Caco-2 (cell line): ENCODE data around the gene SOHLH1. TPM values are rescaled to one million over a fixed set of nuclear protein-coding genes. Genes with fewer than 3 reads are reported as not detected.
"Not testable (repeated sequence)": the region's sequence is repeated elsewhere in the genome, so short reads cannot be mapped to it uniquely, and the experiment has no call there.

Experiments
- BruUV-seq: library from RNA; stranded (reverse); fragments of 400-500 nt; replicated peaks from 2 replicates; lab custom pipeline; 2021; lab: Mats Ljungman, UMichigan
- CTCF ChIA-PET: fragments of 300-600 bp; sonication (Branson Sonifier 250); formaldehyde crosslinking; loops from one replicate; lab custom pipeline; 2022; ENCODE audit warnings: antibody characterized with exemption; lab: Charles Lee
- POLR2A ChIA-PET: fragments of 300-600 bp; sonication (Branson Sonifier 250); formaldehyde crosslinking; loops from one replicate; lab custom pipeline; 2022; ENCODE audit warnings: antibody characterized with exemption; lab: Charles Lee
- DNase-seq, 2 experiments: peaks; one replicate each; pipeline versions ENCODE4 v3.0.0 to v3.0.0-alpha.2; 2020 to 2022
- H3K27me3 ChIP-seq: replicated peaks from 2 replicates; pipeline ENCODE4 v1.6.0; 2011; ENCODE audit warnings: low read length; ENCODE audit not compliant: control insufficient read depth, insufficient read depth
- H3K36me3 ChIP-seq: 2 replicates; pipeline ENCODE4 v1.5.1; 2011; ENCODE audit warnings: low read length; ENCODE audit not compliant: control insufficient read depth, insufficient read depth
- H3K4me1 ChIP-seq: fragments of 250-450 bp; sonication (Bioruptor Pico); 2 replicates; pipeline ENCODE4 v1.5.1; 2020; ENCODE audit warnings: mild to moderate bottlenecking
- H3K4me3 ChIP-seq: 2 replicates; pipeline ENCODE4 v1.5.1; 2011; ENCODE audit warnings: low read depth, mild to moderate bottlenecking, control low read depth, low read length
- H3K9me3 ChIP-seq: fragments of 250-450 bp; sonication (Bioruptor Pico); 2 replicates; pipeline ENCODE4 v1.5.1; 2020; ENCODE audit warnings: mild to moderate bottlenecking, moderate library complexity
- H3K27ac Mint-ChIP-seq: one replicate; pipeline ENCODE4 v1.8.0; 2022; ENCODE audit warnings: mixed read lengths; ENCODE audit not compliant: unreplicated experiment
- H3K27me3 Mint-ChIP-seq: one replicate; pipeline ENCODE4 v1.8.0; 2022; ENCODE audit warnings: mixed read lengths; ENCODE audit not compliant: insufficient read depth, unreplicated experiment
- H3K36me3 Mint-ChIP-seq: one replicate; pipeline ENCODE4 v1.8.0; 2022; ENCODE audit warnings: mild to moderate bottlenecking, mixed read lengths; ENCODE audit not compliant: insufficient read depth, unreplicated experiment
- H3K4me1 Mint-ChIP-seq: one replicate; pipeline ENCODE4 v1.8.0; 2022; ENCODE audit warnings: low read depth, mixed read lengths; ENCODE audit not compliant: unreplicated experiment
- H3K4me3 Mint-ChIP-seq: one replicate; pipeline ENCODE4 v1.8.0; 2022; ENCODE audit warnings: mild to moderate bottlenecking, moderate library complexity, mixed read lengths; ENCODE audit not compliant: unreplicated experiment
- H3K9me3 Mint-ChIP-seq: one replicate; pipeline ENCODE4 v1.8.0; 2022; ENCODE audit warnings: mixed read lengths; ENCODE audit not compliant: unreplicated experiment
- intact Hi-C: fragments of 100-400 bp; cut with micrococcal nuclease; formaldehyde crosslinking; loops from one replicate; pipeline ENCODE4 v1.10.0; 2022; ENCODE audit not compliant: unreplicated experiment
- total RNA-seq: library from RNA; stranded (reverse); gene quantifications from 2 replicates; pipeline ENCODE4 v1.2.3, GENCODE V29; 2022
- TF ChIP-seq, protein P1 (sequence below), 2 experiments: fragments of 200-600 bp in 1 of 2; IDR thresholded peaks; 1 replicate in 1 of 2; 2 replicates in 1 of 2; pipeline versions ENCODE4 v1.5.1 to v1.8.0; 2011 to 2022; ENCODE audit warnings: antibody characterized with exemption in 1 of 2, control low read depth in 1 of 2, inconsistent platforms in 1 of 2, low read depth in 1 of 2, low read length in 1 of 2, mild to moderate bottlenecking in 1 of 2, moderate library complexity in 1 of 2; ENCODE audit not compliant: insufficient read depth in 1 of 2, severe bottlenecking in 1 of 2, unreplicated experiment in 1 of 2

Gene SOHLH1
- total RNA-seq, 1 experiment from 2014 or later, result 44.9 TPM

GRCh38 chr9:135670721-135671590, 28.3 kb downstream of the SOHLH1 start:
- no peaks in the 10 kb centered on the region for H3K4me1 ChIP-seq
- H3K4me3 ChIP-seq, result no peak overlapping the region
- TF ChIP-seq, protein P1, sequence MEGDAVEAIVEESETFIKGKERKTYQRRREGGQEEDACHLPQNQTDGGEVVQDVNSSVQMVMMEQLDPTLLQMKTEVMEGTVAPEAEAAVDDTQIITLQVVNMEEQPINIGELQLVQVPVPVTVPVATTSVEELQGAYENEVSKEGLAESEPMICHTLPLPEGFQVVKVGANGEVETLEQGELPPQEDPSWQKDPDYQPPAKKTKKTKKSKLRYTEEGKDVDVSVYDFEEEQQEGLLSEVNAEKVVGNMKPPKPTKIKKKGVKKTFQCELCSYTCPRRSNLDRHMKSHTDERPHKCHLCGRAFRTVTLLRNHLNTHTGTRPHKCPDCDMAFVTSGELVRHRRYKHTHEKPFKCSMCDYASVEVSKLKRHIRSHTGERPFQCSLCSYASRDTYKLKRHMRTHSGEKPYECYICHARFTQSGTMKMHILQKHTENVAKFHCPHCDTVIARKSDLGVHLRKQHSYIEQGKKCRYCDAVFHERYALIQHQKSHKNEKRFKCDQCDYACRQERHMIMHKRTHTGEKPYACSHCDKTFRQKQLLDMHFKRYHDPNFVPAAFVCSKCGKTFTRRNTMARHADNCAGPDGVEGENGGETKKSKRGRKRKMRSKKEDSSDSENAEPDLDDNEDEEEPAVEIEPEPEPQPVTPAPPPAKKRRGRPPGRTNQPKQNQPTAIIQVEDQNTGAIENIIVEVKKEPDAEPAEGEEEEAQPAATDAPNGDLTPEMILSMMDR (IDR thresholded peaks at IDR 0.05; ENCODE audit: insufficient read depth in 1 of 2, low read depth in 1 of 2, low read length in 1 of 2, severe bottlenecking in 1 of 2, unreplicated experiment in 1 of 2), result no peak
- Mint-ChIP-seq H3K9me3 (peaks cover 10% of the 10 kb centered on the region), H3K4me1 (no peaks in the 10 kb centered on the region), H3K36me3 (no peaks in the 10 kb centered on the region), H3K4me3 (no peak overlapping the region), H3K27ac (no peak overlapping the region), H3K27me3 (peaks cover 9% of the 10 kb centered on the region)
- no peaks in the 10 kb centered on the region for H3K9me3 ChIP-seq
- no peak for DNase-seq
- ChIA-PET CTCF (no interaction called here), POLR2A (no interaction called here)
- no peaks in the 10 kb centered on the region for H3K36me3 ChIP-seq
- no peaks in the 10 kb centered on the region for H3K27me3 ChIP-seq
- intact Hi-C loops, result no loop called here
- no TSS peak for BruUV-seq

DNA sequence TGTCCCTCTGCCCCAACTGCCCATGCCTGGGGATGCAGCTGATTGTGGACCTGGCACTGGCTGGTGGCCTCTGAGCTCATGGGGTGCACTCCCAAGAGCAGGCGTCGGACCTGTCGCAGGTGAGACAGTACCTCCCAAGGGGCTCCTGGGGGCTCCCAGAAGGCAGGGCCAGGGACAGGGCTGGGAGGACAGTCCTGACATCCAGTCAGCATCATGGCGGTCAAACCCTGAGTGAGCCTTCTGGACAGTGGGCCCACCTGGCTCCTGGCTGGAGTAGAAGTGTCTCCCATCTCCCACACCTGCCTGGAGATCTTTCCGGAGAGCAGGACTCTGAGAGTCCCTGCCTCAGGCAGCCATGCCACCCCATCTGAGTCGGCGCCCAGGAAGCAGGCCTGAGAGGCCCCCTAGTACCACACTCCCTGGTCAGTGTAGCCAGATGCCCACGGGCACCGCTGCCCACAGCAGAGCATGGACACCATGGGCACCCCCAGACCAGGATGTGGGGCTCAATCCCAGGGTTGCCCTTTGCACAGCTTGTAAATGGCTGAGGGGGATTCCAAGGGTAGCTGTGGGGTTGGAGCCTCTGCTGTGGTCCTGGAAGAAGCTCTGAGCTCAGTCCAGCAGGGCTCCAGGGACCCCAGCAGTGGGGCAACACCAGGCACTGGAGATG, 29.5 kb downstream of the SOHLH1 start:
- Mint-ChIP-seq H3K36me3 (no peaks in the 10 kb centered on the region), H3K27me3 (peaks cover 11% of the 10 kb centered on the region), H3K27ac (no peak overlapping the region), H3K9me3 (peaks cover 10% of the 10 kb centered on the region), H3K4me1 (no peaks in the 10 kb centered on the region), H3K4me3 (no peak overlapping the region)
- no TSS peak for BruUV-seq
- ChIA-PET POLR2A (no interaction called here), CTCF (no interaction called here)
- intact Hi-C loops, result no loop called here
- no peaks in the 10 kb centered on the region for H3K4me1 ChIP-seq
- H3K36me3 ChIP-seq, result no peaks in the 10 kb centered on the region
- no peak overlapping the region for H3K4me3 ChIP-seq
- no peaks in the 10 kb centered on the region for H3K9me3 ChIP-seq
- DNase-seq, result peak in 1 of 2 experiments; percentile 21
- no peaks in the 10 kb centered on the region for H3K27me3 ChIP-seq
- TF ChIP-seq, protein P1 (IDR thresholded peaks at IDR 0.05; ENCODE audit: insufficient read depth in 1 of 2, low read depth in 1 of 2, low read length in 1 of 2, severe bottlenecking in 1 of 2, unreplicated experiment in 1 of 2), result no peak

DNA sequence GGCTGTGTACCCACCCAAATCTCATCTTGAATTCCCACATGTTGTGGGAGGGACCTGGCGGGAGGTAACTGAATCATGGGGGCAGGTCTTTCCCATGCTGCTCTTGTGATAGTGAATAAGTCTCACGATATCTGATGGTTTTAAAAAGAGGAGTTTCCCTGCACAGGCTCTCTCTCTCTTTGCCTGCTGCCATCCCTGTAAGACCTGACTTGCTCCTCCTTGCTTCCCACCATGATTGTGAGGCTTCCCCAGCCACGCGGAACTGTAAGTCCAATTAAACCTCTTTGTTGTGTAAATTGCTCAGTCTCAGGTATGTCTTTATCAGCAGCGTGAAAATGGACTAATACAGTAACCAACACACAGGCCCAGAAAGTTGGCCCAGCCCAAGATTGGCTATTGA, 30.3 kb downstream of the SOHLH1 start:
- H3K4me1 Mint-ChIP-seq, H3K4me1 ChIP-seq, H3K4me3 Mint-ChIP-seq, H3K9me3 ChIP-seq, BruUV-seq, intact Hi-C loops, H3K4me3 ChIP-seq, POLR2A ChIA-PET, H3K27me3 ChIP-seq, H3K36me3 Mint-ChIP-seq, H3K36me3 ChIP-seq, CTCF ChIA-PET, H3K27ac Mint-ChIP-seq: not testable (repeated sequence)
- Mint-ChIP-seq H3K9me3 (peaks cover 10% of the 10 kb centered on the region), H3K27me3 (peaks cover 11% of the 10 kb centered on the region)
- DNase-seq, result peak in 1 of 2 experiments; percentile 8
